Right atrium auricular region (tissue), 2 donors: ENCODE results near the gene PARD3B. TPM values are rescaled to one million over a fixed set of nuclear protein-coding genes. Genes with fewer than 3 reads are reported as not detected.

Experiments
- DNase-seq: peaks from one replicate; pipeline ENCODE4 v3.0.0-alpha.2; 2019; ENCODE audit warnings: low spot score
- H3K27ac ChIP-seq, 2 donors: fragments of 200-600 bp; sonication (generic); 1 replicate in 1 of 2; 2 replicates in 1 of 2; pipeline ENCODE4 v1.5.1; 2016 to 2019
- H3K27me3 ChIP-seq, 2 donors: fragments of 200-600 bp; sonication (generic); one replicate each; pipeline versions ENCODE4 v1.5.1 to v1.6.0; 2017 to 2019
- H3K36me3 ChIP-seq: fragments of 200-600 bp; sonication (generic); one replicate; pipeline ENCODE4 v1.5.1; 2016
- H3K4me1 ChIP-seq, 2 donors: fragments of 200-600 bp; sonication (generic); one replicate each; pipeline versions ENCODE4 v1.5.1 to v1.6.0; 2017 to 2019
- H3K4me3 ChIP-seq, 2 donors: fragments of 200-600 bp; sonication (generic); 1 replicate in 1 of 2; 2 replicates in 1 of 2; pipeline ENCODE4 v1.5.1; 2017 to 2019; ENCODE audit warnings: mild to moderate bottlenecking in 1 of 2, moderate library complexity in 1 of 2
- H3K9me3 ChIP-seq, 2 donors: fragments of 200-600 bp; sonication (generic); one replicate each; pipeline ENCODE4 v1.5.1; 2019
- CTCF ChIP-seq, 2 donors: fragments of 200-600 bp; sonication (generic); IDR thresholded peaks; one replicate each; pipeline ENCODE4 v1.5.1; 2019; ENCODE audit warnings: antibody characterized with exemption in 2 of 2
- total RNA-seq, 2 donors: library from RNA; depleted of rRNA; stranded (reverse); fragments of >200 nt; gene quantifications; one replicate each; pipeline ENCODE4 v1.1.0, GENCODE V29; 2016

Gene PARD3B
- total RNA-seq, 2 donors from 2014 or later = 7.4 to 12.2 TPM

DNA sequence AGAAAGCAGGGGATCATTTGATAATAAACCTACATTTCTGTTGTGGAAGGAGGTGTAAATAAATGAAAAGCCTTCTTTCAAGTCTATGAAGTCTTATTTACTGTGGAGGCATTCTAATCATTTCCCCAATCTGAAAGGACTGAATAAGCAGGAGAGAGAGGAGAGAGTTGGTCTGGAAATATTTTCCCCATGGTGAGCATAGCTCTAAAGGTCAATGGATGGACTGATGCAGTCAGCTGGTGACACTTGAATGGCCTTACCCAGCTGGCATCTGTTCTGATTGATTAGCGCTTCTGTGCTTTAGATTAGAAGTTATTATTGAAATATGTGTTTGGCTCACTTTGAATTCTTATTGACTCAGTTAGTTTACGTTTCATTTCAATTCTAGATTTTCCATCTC, 122.7 kb downstream of the PARD3B start:
- Histone ChIP-seq H3K27ac (no peak overlapping the region), H3K4me3 (no peak overlapping the region), H3K9me3 (no peaks in the 10 kb centered on the region), H3K27me3 (no peaks in the 10 kb centered on the region), H3K36me3 (no peaks in the 10 kb centered on the region), H3K4me1 (peaks cover 0 to 22% of the 10 kb centered on the region in 2 donors)
- no peak for DNase-seq
- TF ChIP-seq CTCF (IDR thresholded peaks at IDR 0.05) = no peak

DNA sequence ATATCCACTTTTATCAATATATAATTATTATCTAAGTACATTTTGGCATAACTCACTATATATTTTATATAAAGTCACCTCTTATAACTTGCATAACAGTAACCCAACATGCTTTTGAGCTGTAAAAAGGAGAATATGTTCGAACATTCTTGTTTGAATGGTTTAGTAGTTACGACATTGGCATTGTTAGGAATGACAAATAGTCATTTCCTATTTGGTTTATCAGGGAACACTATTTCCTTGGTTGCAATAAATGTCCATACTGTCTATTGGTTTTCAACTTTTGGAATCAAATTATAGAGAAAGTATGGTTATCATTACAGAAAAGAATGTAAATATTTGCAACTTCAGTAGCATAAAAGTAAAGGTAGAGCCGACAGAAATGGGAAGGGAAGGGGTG, 124.1 kb downstream of the PARD3B start:
- H3K27ac ChIP-seq = no peak overlapping the region
- DNase-seq = no peak
- H3K9me3 ChIP-seq = no peaks in the 10 kb centered on the region
- no peaks in the 10 kb centered on the region for H3K36me3 ChIP-seq
- H3K4me3 ChIP-seq = no peak overlapping the region
- H3K4me1 ChIP-seq = peaks cover 0 to 20% of the 10 kb centered on the region in 2 donors
- no peaks in the 10 kb centered on the region for H3K27me3 ChIP-seq
- no peak for TF ChIP-seq CTCF (IDR thresholded peaks at IDR 0.05)

- Histone ChIP-seq H3K4me1 (peaks cover 0 to 12% of the 10 kb centered on the region in 2 donors), H3K4me3 (no peak overlapping the region), H3K27me3 (no peaks in the 10 kb centered on the region), H3K36me3 (no peaks in the 10 kb centered on the region), H3K27ac (no peak overlapping the region), H3K9me3 (no peaks in the 10 kb centered on the region)
- TF ChIP-seq CTCF (IDR thresholded peaks at IDR 0.05) = no peak
- DNase-seq = no peak
These were observed 124.8 kb downstream of the PARD3B start for GRCh38 chr2:204670124-204670523.

DNA sequence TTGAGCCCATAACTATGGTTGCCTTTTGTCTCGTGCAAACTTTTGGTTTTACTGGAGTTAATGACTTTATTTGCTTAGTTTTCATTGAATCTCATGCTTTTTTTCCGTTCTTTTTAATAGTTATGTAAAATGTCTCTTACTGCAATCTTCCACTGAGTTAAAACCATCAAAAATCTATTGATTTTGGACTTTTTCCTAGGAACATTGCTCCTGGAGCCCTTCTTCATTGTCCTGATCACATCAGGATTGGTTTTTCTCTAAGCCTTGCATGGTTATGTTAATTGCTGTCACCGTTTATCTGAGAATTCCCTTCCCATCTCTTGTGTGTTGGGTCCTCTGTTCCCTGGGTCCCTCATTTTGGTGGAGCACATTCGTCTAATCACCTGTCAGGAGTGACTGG, 125.5 kb downstream of the PARD3B start:
- DNase-seq = no peak
- H3K9me3 ChIP-seq = no peaks in the 10 kb centered on the region
- H3K4me3 ChIP-seq = no peak overlapping the region
- H3K27ac ChIP-seq = no peak overlapping the region
- H3K36me3 ChIP-seq = no peaks in the 10 kb centered on the region
- peaks cover 0 to 7% of the 10 kb centered on the region in 2 donors for H3K4me1 ChIP-seq
- TF ChIP-seq CTCF (IDR thresholded peaks at IDR 0.05) = no peak
- H3K27me3 ChIP-seq = no peaks in the 10 kb centered on the region

GRCh38 chr2:204672772-204673171, 127.5 kb downstream of the PARD3B start:
- Histone ChIP-seq H3K4me1 (peaks cover 0 to 7% of the 10 kb centered on the region in 2 donors), H3K9me3 (no peaks in the 10 kb centered on the region), H3K27me3 (no peaks in the 10 kb centered on the region), H3K4me3 (no peak overlapping the region), H3K27ac (no peak overlapping the region), H3K36me3 (no peaks in the 10 kb centered on the region)
- TF ChIP-seq CTCF (IDR thresholded peaks at IDR 0.05) = no peak
- DNase-seq = no peak

DNA sequence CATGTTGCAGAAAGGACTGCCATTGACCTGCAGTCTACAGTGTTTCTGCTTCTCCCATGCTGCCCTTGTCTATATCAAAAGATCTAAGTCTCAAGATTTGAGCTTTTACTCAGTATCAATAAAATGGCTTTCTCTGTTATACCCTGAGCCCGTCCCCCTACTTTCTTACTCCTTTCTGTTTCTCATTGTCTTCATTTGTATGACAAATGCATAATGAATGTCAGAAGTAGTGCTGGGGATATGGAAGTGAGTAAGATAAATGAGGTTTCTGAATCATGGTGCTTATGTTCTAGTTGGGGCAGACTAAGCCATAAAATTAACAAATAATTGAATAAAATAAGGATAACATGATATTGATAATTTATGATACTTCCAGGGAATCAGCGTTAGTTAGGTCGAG, 128.6 kb downstream of the PARD3B start:
- peaks cover 0 to 7% of the 10 kb centered on the region in 2 donors for H3K4me1 ChIP-seq
- no peak for DNase-seq
- no peaks in the 10 kb centered on the region for H3K27me3 ChIP-seq
- no peak overlapping the region for H3K27ac ChIP-seq
- TF ChIP-seq CTCF (IDR thresholded peaks at IDR 0.05) = no peak
- no peaks in the 10 kb centered on the region for H3K36me3 ChIP-seq
- H3K9me3 ChIP-seq = no peaks in the 10 kb centered on the region
- no peak overlapping the region for H3K4me3 ChIP-seq
